GM04503 (cell line): ENCODE data around the gene ZNF212.

ENCODE experiments used
- DNase-seq: peaks from one replicate; pipeline ENCODE4 v3.0.0-alpha.2; 2012; ENCODE audit warnings: low read depth

Gene ZNF212

DNA sequence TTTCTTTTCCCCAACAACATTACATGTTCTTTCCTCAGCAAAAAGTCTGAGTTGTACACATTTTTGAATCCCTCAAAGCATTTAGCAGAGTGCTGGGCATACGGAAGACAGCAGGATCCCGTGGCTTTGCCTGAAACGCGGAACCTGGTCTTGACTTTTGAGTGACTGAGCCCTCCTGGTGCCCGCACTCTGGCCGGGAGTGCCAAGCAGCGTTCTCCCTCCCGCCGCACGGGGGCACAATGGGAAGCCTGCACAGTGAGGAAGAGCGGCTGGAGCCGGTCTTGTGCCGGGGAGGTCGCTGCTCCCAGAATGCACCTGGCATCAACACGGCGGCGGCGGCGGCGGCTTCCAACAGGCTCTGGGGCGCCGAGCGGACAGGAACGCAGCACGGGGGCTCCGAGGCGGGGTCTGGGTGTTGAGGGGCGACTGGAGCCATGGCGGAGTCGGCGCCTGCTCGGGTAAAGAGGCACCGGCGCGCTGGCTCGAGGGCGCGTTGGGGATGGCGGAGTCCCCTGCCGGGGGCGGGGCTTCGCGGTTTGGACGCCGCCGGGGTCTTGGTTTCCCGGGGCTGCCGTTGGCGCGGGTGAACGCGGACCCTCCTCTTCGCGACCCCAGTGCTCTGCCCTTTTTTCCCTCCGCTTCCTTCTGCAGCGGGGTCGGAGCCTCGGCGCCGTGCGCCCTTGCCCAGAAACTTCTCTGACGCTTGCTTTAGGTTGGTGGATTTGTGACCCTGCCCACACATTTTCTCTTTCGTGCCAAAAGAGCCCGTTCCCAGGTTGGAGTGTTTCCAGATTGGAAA is at the start of gene ZNF212:
TSS of gene ZNF212 (plus strand) at position 307 of the 799 bp plus-strand sequence. CDS start at position 435, 128 bp downstream.
- no peak for DNase-seq

DNA sequence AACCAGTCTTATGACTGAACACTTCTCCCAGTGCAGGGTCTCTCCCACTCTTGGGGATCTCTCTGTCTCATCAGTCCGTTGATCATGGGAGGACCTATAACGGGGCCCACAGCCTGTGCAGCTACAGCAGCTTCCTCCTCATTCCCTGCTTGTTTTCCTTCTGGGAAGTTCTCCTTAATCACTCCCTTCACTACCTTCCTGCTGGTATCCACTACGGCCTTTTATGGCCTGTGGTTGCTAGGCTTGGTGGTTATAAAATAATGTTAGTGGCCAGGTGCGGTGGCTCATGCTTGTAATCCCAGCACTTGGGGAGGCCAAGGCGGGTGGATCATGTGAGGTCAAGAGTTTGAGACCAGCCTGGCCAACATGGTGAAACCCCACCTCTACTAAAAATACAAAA is 47.6 kb upstream of the ZNF212 start:
- no peak for DNase-seq

DNA sequence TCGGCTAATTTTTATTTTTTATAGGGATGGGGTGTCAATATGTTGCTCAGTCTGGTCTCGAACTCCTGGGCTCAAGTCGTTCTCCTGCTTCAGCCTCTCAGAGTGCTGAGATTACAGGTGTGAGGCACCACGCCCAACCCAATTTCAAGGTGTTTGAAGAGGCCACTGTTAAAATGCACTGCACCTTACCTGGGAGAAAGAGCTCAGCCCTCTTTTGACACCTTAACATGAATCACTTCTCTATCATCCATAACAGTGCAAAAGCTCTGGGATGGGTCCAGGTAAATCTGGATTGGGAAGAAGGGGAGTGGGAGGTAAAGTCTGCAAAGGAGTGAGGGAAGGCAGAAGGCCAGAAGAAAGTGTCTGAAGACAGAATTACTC is 44.7 kb upstream of the ZNF212 start:
- no peak for DNase-seq

DNA sequence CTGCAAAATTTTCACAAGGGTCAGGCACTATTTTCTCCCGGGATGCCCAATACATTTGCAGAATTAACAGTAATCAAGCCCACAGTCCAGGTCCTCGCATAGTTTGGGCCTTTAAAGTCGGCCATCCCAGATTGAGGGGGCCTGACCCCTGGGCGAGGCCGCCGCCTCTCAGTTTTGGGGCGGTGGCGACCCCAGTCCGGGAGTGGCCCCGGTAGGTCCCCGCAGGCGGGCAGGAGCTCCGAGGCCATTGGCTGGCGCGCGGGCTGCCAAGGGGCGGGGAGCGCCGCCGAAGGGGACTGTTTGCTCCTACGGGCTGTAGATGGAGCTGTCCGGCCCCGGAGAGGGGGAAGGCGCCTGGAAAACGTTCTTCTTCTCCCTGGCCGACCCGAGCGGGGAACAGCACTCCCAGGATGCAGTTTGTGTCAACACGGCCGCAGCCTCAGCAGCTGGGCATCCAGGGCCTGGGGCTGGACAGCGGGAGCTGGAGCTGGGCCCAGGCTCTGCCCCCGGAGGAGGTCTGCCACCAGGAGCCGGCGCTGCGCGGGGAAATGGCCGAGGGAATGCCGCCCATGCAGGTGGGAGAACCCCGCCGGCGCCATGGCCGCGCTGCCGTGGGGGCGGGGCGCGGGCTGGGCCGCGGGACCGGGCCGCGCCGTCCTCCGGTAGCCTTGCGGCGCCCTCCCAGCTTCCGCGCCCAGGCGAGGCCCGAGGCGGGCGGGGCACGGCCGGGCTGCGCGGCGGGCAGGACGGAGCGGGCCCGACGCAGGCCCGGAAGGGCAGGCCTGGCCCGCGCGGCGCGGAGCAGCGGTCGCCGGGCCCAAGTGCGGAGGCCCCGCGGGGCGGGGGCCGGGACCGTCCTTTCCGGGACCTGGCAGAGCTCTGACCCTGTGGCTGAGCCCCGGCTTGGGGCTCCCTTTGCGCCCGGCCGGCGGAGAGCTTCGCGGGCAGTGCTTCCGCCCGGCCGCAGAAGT is 44.0 kb upstream of the ZNF212 start, which contains the start of gene ZNF282:
TSS of gene ZNF282 (plus strand) at position 367 of the 971 bp plus-strand sequence. CDS start at position 411, 44 bp downstream.
- peak; percentile 53 for DNase-seq

DNA sequence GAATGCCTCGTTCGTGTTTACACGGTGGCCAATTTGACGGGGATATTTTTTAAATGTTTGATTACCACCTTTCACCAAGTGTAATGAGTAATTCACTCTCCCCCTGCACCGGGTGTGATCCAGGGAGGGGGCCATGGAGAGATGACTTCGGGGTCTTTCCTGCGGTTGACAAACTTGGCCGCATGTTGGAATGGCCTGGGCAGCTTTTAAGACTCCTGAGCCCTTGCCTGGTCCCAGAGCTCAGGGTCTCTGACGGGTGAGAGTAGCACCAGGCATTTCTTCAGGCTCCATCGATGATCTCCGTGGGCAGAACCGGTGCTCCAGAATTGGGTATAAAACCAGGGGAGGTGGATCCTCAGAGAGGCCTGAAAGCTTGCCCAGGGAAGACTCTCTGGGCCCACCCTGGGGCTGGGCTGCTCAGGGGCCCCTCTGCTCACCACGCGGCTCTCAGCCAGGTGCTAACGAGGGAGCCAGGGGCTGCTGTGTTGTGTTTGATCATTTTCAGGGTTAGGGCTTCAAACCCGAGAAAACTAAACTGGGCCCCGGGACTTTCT is 43.2 kb upstream of the ZNF212 start:
- DNase-seq = no peak

DNA sequence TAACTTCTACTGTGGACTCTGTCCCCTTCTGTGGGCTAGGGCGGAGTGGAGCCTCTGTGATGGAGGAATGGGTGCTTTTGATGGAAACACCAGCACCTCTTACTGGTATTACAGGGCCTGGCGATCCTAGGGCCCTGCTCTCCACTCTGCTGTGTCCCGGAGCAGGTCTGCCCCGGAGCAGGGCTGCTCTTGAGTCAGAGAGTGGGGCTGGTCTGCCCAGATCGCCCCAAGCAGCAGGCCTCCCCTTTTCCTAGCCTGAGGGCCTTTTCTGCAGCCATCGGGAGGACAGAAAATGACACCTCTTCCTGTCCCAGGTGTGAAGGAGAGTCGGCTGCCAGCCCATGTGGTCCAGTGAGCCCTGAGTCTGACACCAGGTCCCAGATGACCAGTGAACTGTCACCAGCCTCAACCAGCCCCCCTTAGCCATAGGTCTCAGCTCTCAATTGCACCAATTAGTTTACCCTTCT is 42.7 kb upstream of the ZNF212 start:
- DNase-seq = no peak

DNA sequence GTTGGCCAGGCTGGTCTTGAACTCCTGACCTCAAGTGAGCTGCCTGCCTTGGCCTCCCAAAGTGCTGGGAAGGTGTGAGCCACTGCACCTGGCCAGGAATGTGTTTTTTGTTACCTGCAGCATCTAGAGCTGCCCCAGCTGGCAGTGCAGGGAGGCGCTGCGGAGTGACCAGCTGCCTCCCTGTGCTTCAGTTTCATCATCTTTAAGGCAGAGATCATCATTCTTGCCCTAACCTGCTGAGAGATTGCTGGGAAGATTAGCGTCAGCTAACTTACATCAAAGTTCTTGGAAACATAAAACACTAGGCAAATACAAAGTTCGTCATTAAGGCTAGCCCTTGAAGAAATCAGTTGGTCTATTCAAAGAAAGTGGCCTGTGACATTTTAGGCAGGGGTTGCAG is 41.8 kb upstream of the ZNF212 start:
- no peak for DNase-seq

DNA sequence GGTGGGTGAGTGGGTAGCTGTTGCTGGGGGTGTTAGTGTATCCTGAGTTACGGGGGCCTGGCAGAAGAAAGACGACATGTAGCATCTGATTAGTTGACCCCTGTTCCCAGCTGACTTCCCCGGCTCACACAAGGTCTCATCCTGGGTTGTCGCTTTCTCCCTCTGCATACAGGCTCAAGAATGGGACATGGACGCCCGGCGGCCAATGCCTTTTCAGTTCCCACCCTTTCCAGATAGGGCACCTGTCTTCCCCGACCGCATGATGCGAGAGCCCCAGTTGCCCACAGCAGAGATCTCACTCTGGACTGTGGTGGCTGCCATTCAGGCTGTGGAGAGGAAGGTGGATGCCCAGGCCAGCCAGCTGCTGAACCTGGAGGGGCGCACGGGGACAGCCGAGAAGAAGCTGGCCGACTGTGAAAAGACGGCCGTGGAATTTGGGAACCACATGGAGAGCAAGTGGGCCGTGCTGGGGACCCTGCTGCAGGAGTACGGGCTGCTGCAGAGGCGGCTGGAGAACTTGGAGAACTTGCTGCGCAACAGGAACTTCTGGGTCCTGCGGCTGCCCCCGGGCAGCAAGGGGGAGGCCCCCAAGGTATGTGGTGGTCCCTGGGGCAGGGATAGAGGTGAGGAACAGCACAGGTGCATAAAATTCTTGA is 41.2 kb upstream of the ZNF212 start:
- no peak for DNase-seq

DNA sequence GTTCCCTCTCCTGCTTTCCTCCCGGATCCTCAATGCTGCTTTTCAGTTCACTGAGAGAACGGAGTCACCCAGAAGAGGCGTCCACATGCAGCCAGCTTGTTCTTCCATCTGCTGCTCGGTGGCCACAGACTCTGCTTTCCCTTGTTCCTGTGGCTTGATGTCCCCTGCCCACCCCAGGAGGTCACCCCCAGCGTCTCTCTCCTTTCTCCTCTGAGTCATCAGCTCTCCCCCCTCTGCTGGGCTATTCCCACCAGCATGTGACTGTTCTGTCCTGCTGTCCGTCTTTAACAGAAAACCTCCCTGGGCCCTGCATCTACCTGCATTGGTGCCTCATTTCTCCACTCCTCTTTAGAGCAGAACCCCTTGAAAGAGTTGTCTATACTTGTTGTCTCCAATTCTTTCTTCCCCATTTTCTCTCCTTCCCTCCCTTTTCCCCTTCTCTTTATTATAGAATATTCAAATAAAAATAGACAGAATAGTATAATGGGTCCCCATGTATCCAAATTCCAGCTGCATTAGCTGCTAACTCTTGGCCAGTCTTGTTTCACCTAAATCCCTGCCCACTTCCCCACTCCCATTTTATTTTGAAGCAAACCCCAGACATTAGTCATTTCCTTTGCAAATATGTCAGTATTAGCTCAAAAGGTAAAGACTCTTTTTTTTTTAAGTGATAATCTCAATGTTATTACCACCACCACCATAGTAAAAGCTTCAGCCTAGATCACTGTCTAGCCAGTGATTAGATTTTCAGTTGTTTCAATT is 40.0 kb upstream of the ZNF212 start:
- DNase-seq = no peak

DNA sequence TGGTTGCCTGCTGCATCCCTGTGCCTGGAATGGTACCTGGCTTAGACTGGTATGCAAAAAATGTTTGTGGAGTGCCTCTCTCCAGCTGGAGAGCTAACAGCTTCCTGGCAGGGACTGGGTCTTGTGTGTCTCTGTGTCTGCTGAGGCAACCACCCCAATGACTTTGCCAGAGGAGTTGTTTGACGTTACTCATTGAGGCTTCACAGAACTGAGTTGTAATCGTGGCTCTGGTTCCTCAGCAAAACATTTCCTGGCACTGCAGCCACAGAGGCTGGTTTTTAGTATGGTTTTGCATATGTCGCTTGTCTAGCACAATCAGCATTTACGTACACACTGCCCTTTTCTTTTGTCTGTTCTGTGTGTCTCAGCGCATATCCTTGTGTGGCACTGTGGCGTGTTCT is 36.6 kb upstream of the ZNF212 start:
- no peak for DNase-seq

DNA sequence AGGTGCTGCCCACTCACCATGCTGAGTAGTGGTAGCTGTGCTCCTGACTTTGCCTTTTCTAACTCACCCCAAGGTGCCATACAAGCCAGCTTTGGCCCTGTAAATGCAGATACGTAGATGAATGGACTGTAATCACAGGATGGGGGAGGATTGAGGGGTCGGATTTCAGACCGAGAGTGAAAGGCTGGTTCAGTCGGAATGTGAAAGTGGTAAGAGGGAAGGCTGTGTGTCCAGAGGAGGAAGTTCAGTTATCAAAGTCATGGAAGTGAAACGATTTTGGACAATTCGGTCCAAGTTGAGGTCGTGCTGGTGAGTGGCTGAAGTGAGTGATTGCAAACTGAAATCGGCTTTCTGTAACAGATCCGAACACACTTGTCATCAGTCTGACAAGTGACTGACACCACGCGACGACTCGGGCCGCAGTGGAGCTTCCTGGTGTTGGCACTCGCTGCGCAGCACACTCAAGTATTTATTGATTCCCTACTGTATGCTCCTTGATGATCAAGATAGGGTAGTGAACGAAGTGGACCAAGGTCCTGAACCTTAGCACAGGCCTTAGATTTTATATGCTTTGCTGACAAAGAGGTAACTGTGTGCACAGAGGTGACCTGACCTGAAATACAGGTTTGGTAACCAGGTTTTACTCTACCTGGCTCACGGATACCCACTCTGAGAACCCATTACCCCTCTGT is 33.6 kb upstream of the ZNF212 start:
- DNase-seq = no peak

DNA sequence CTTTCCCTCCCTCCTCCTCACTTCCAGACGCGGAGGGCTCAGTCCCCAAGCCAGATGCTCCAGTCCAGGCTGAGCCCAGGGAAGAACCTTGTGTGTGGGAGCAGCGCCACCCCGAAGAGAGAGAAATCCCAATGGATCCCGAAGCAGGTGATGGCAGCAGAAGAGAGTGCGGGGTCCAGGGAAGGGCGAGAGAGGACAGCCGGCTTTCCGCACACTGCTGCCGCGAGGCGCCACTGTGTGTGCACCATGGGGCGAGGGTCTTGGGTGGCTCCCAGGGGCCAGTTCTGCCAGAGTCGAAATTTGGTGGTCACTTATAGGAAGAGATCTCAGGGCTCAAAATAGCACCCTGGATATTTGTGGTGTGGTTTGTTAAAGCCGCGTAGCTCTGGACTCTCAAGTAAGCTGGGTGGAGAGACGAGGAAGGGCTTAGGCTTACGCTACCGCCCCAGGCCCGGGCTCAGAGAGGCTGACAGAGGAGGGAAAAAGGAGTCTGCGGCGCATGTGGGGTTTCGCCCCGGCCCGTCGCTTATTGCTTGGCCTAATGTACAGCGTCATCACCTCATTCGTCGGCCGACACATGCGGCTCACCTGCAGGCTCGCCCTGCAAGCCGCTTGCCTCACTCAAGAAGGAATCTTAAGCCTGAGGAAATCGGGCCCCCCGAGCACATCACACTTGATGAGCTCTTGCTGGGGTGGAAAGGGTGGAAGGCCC is 32.0 kb upstream of the ZNF212 start:
- DNase-seq = no peak

DNA sequence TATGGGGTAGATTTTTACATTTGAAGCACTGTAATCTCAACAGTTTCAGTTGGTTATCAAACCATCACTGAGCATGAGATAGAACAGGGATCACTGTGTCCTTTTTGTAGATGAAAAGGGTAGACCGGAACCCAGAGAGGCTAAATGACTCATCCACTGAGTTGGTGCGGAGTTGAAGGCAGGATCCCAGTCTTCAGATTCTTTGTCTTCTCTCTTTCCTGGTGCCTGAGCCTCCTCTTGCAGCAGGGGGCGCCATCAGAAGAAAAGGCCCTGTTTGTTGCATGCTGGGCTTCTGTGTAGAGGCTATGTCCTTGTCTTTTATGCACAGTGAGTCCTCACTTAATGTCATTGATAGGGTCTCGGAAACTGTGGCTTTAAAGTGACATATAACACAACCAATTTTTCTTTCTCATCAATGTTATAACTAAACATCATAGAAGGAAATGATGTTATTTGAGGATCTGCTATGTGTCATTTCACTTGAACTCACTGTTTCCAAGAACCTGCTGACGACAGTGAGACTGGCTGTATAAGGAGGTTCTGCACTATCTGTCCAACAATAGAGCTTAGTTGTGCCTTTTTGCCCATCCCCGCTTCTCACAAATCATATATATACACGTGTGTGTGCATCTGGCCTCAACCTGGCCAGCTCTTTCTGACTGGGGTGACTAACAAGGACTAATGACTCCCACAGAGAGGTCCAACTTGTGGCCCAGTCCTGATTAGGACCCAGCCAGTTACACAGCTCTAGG is 29.8 kb upstream of the ZNF212 start:
- no peak for DNase-seq

DNA sequence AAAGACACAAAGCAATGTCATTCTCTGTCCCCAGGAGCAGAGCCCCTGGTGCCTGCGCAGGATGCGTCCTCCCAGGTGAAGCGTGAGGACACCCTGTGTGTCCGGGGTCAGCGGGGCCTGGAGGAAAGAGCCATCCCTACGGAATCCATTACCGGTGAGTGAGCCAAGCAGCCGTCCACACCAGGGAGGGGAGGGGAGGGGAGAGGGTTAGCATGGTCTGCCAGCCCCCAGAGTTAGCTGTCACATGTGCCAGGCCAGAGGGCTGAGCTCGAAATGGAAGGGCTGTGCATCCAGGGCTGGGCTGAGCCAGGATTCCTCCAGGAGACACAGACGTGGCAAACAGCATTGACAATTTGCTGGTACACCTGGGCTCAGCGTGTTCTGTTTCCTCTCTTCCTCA is 28.9 kb upstream of the ZNF212 start:
- DNase-seq = no peak

DNA sequence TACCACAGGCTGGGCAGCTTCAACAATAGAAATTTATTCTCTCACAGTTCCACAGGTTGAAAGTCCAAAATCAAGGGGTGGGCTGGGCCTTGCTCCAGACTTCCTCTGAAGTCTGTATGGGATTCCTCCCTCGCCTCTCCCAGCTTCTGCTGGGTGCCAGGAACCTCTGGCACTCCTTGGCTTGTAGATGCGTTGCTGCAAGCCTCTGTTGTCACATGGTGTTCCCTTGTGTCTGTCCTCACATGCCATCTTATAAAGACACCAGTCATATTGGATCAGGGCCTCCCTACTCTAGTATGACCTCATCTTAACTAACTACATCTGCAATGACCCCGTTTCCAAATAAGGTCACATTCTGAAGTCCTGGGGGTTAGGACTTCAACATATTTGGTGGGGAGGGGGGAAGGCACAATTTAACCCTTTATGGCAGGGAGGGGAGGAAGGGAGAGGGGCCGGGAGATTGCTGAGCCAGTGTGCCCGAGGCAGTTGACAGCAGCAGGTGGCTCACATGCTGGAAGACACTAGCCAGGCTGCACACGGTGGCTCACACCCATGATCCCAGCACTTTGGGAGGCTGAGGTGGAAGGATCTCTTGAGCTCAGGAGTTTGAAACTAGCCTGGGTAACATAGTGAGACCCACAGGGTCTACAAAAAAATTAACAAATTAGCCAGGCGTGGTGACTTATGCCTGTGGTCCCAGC is 25.3 kb upstream of the ZNF212 start:
- DNase-seq = no peak

DNA sequence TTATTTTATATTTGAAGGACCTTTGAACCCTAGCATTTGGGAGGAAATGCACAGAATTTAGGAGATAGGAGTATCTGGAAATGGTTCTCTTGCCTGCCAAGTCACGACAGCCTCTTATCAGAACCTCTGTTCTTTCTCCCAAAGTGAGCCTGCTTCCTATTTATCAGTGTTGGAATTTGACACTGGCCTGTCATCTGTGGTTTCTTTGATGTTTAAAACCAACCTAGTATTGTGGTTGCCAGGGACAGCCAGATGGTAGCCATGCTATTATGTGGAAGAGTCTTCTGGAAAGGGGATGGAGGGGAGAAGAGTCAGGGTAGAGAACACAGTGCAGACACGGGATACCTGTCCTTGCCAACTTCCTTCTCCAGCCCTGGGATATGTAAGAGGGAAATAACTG is 23.0 kb upstream of the ZNF212 start:
- DNase-seq = no peak

DNA sequence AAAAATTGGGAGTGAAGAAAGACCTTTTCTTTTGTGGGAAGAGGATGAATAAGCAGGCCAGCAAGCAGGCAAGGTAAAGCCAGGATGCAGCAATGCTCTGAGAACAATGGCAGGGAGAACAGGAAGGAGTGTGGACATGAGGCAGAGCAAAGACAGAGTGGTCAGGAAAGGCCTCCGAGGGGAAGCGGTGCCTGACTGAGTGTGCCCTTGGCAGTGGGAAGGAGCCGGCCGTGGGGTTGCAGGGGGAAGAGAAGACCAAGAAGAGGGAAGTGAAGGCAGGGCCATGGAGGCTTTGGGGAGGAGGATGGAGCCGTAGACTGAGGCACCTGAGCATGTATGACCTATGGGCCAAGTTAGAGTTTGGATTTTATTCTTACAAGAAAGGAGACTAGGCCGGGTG is 21.9 kb upstream of the ZNF212 start:
- DNase-seq = no peak
